Neural crest cell (in vitro differentiated cells): ENCODE data around the gene MXRA8. TPM values are rescaled to one million over a fixed set of nuclear protein-coding genes. Genes with fewer than 3 reads are reported as not detected.
A peak's percentile ranks its signal among the peaks of the same experiment; 100 is the strongest.

Source experiments
- DNase-seq: peaks from one replicate; pipeline ENCODE4 v3.0.0; 2021; ENCODE audit warnings: low read depth, mixed read lengths, low spot score
- H3K27ac Mint-ChIP-seq: one replicate; pipeline ENCODE4 v1.8.0; 2021; ENCODE audit warnings: mild to moderate bottlenecking, mixed read lengths; ENCODE audit not compliant: unreplicated experiment
- H3K27me3 Mint-ChIP-seq: 2 replicates; pipeline ENCODE4 v1.8.0; 2021; ENCODE audit warnings: low read depth, mild to moderate bottlenecking, mixed read lengths
- H3K36me3 Mint-ChIP-seq: 2 replicates; pipeline ENCODE4 v1.8.0; 2021; ENCODE audit warnings: low read depth, mild to moderate bottlenecking, mixed read lengths
- H3K4me1 Mint-ChIP-seq: 2 replicates; pipeline ENCODE4 v1.8.0; 2021; ENCODE audit warnings: mixed read lengths
- H3K4me3 Mint-ChIP-seq: one replicate; pipeline ENCODE4 v1.8.0; 2021; ENCODE audit warnings: mild to moderate bottlenecking, mixed read lengths
- H3K9me3 Mint-ChIP-seq: 2 replicates; pipeline ENCODE4 v1.8.0; 2021; ENCODE audit warnings: mixed read lengths
- microRNA-seq: library from miRNA; unstranded; fragments of <30 nt; microRNA quantifications from one replicate; pipeline ENCODE4, GENCODE V29; 2020
- total RNA-seq: library from RNA; stranded (reverse); gene quantifications from 2 replicates; pipeline ENCODE4 v1.2.1, GENCODE V29; 2021
- TF ChIP-seq, protein P1 (sequence below): fragments of 200-600 bp; sonication (generic); conservative IDR thresholded peaks from 2 replicates; pipeline ENCODE4 v1.5.0; 2021; ENCODE audit warnings: antibody characterized with exemption, mild to moderate bottlenecking

Gene MXRA8
- total RNA-seq, 1 donor from 2014 or later: 5.8 TPM

DNA sequence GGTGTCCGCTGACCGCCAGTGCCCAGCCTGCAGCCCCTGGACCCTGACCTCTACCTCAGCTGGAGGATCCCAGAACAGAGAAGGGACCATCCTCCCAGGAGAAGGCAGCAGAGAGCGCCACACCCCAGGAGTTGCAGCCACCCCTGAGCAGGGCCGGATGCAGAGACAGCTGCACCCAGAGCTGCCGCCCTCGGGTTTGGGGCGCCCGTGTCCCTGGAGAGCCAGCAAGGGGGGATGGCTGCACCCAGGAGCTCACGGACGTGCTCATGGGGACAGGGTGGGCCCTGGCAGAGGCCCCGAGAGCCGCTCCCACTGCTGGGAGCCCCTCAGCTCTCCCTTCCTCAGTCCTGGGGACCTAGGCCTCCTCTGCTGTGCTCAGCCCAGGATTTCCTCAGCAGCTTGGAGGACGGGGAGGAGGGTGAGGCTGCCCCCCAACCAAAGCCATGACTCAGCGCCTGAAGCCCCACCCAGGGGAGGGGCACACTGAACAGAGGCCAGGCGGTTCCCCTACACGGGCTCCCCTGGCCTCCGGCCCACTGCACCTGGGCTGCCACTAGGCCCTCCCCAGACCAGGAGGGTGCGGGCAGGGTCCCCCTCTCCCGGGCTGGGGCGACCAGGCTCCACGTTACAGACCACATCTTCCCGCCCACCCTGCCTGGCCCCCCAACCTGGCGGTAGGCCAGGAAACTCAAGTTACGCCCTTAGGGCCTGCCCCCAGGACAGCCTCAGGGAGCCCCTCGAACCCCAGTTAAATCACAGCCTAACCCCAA lies 52.9 kb downstream of the MXRA8 start:
- Mint-ChIP-seq H3K4me1 (peaks cover 24% of the 10 kb centered on the region), H3K27ac (peak overlapping the region; percentile 86), H3K36me3 (no peaks in the 10 kb centered on the region), H3K9me3 (no peaks in the 10 kb centered on the region), H3K4me3 (peak overlapping the region; percentile 90), H3K27me3 (no peaks in the 10 kb centered on the region)
- TF ChIP-seq, protein P1, sequence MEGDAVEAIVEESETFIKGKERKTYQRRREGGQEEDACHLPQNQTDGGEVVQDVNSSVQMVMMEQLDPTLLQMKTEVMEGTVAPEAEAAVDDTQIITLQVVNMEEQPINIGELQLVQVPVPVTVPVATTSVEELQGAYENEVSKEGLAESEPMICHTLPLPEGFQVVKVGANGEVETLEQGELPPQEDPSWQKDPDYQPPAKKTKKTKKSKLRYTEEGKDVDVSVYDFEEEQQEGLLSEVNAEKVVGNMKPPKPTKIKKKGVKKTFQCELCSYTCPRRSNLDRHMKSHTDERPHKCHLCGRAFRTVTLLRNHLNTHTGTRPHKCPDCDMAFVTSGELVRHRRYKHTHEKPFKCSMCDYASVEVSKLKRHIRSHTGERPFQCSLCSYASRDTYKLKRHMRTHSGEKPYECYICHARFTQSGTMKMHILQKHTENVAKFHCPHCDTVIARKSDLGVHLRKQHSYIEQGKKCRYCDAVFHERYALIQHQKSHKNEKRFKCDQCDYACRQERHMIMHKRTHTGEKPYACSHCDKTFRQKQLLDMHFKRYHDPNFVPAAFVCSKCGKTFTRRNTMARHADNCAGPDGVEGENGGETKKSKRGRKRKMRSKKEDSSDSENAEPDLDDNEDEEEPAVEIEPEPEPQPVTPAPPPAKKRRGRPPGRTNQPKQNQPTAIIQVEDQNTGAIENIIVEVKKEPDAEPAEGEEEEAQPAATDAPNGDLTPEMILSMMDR: no peak
- DNase-seq: no peak

DNA sequence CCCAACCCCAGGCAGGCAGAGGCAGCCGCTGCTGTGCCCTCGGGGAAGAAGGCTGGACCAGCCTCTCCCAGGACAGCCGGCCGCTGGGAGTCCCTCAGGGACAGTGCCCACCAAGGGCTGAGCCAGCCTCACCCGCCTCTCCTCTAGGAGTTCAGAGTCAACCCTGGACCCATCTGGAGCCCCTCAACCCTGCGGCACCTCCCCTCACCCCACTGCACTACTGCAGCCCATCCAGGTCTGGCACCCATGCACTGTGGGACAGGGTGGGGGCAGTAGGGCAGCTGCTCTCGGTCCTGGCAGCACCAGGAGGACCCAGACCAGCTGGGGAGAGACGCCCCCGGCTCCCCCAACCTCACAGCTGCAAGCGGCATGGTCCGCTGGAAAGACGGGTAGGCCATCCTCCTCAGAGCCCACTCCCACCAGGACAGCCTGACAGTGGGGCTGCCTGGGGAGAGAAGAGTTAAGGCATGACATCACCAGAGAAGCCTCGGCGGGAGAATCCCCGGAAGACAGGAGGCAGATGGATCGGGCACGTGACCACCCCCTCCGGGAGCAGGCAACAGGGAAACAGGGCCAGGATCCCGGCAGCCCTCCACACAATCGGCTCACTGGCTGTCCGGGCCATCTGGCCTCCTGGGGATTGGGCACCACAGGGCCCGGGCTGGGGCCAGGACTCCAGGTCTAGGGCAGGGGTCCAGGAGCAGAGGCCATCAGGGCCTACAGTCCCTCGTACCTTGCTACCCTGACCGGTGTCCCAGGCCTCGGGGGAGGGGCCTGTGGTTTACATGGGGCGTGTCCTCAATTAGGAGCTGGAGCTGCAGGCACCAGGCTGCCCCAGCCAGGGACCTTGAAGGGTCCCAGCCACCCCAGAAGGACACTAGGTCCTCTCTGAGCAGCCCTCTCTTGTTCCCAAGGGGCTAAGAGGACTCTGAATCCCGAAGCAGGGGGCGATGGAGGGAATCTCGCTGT lies 53.7 kb downstream of the MXRA8 start:
- H3K9me3 Mint-ChIP-seq: no peaks in the 10 kb centered on the region
- H3K27ac Mint-ChIP-seq: peak overlapping the region; percentile 86
- peak overlapping the region; percentile 87 for H3K4me3 Mint-ChIP-seq
- H3K27me3 Mint-ChIP-seq: no peaks in the 10 kb centered on the region
- H3K4me1 Mint-ChIP-seq: peaks cover 24% of the 10 kb centered on the region
- H3K36me3 Mint-ChIP-seq: no peaks in the 10 kb centered on the region
- TF ChIP-seq, protein P1: no peak
- peak; percentile 64 for DNase-seq

DNA sequence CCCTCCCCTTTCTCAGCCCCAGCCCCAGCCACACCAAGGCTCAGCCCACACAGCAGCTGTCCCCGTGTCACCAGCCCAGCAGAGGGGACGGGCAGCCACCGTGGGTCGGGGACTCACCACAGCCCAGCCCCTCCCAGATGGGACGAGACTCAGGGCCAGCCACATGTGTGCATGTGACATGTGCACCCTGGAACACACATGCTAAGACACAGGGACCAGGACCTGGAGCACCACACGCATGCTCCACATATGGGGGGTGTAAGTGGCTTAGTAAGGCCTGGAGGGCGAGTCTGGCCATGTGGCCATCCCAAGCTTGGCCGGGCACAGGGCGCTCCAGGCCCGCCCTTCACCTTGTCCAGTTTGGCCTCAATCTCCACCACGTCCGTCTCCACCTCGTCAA lies 54.6 kb downstream of the MXRA8 start:
- Mint-ChIP-seq H3K36me3 (no peaks in the 10 kb centered on the region), H3K4me3 (no peak overlapping the region), H3K27ac (no peak overlapping the region), H3K4me1 (peaks cover 24% of the 10 kb centered on the region), H3K9me3 (no peaks in the 10 kb centered on the region), H3K27me3 (no peaks in the 10 kb centered on the region)
- DNase-seq: no peak
- TF ChIP-seq, protein P1: no peak

DNA sequence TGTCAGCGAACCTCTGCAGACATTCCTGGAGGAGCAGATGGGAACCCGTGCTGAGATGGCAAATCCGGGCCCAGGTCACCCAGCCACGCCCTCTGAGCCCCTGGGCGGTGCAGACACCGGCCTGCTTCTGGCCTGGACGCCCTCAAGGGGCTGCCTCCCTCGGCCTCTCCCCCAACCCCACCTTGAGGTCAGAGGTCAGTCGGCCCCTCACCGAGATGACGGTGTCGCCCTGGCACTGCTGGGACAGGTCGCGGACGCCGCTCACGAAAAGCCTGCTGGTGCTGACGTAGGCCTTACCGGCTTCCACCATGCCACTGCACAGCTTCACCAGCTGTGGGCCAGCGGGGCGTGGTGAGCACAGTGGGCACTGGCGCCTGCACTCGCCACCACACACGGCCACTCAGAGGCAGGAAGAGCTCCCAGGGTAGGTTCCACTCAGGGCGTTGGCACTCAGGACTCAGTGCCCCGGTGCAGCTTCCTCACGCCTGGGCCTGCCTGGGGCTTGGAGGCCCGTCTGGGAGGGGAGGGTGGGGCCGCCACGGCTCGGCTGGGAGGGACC lies 55.3 kb downstream of the MXRA8 start:
- no peaks in the 10 kb centered on the region for H3K36me3 Mint-ChIP-seq

More for the DNA sequence above, 55.3 kb downstream of the MXRA8 start:
- TF ChIP-seq, protein P1: no peak
- H3K27ac Mint-ChIP-seq: no peak overlapping the region
- peaks cover 24% of the 10 kb centered on the region for H3K4me1 Mint-ChIP-seq
- H3K4me3 Mint-ChIP-seq: no peak overlapping the region
- no peaks in the 10 kb centered on the region for H3K27me3 Mint-ChIP-seq
- no peaks in the 10 kb centered on the region for H3K9me3 Mint-ChIP-seq
- no peak for DNase-seq

Small RNA genes lying within 50 kb of the gene (microRNA-seq; reads per million reads assigned to microRNA genes)
- gene MIR6727 (1.8 reads per million), gene MIR6808 (3.0 reads per million)

Other genes with a start within 250 kb of the MXRA8 start
- 26.1 and 26.2 TPM in 2 replicates for gene C1orf159, start 242.5 kb downstream of the MXRA8 start, total RNA-seq
- not detected in 2 replicates for gene TTLL10, start 184.7 kb downstream of the MXRA8 start, total RNA-seq
- not detected in 2 replicates for gene TNFRSF18, start 152.0 kb downstream of the MXRA8 start, total RNA-seq
- 0.19 and 0.20 TPM in 2 replicates for gene TNFRSF4, start 144.4 kb downstream of the MXRA8 start, total RNA-seq
- gene SDF4, start 126.6 kb downstream of the MXRA8 start, total RNA-seq: 76.1 and 93.8 TPM in 2 replicates
- 39.8 and 41.1 TPM in 2 replicates for gene B3GALT6, start 126.3 kb downstream of the MXRA8 start, total RNA-seq
- gene C1QTNF12, start 111.8 kb downstream of the MXRA8 start, total RNA-seq: 0.66 and 0.79 TPM in 2 replicates
- gene UBE2J2, start 84.7 kb downstream of the MXRA8 start, total RNA-seq: 77.0 and 80.8 TPM in 2 replicates
- gene SCNN1D, start 78.1 kb downstream of the MXRA8 start, total RNA-seq: 5.9 and 10.8 TPM in 2 replicates
- gene ACAP3, start 50.6 kb downstream of the MXRA8 start, total RNA-seq: 111 and 124 TPM in 2 replicates
- gene PUSL1, start 50.0 kb downstream of the MXRA8 start, total RNA-seq: 26.3 and 27.9 TPM in 2 replicates
- gene INTS11, start 33.9 kb downstream of the MXRA8 start, total RNA-seq: 137 and 160 TPM in 2 replicates
- gene CPTP, start 33.8 kb downstream of the MXRA8 start, total RNA-seq: 18.9 and 19.8 TPM in 2 replicates
- 0.64 and 0.68 TPM in 2 replicates for gene TAS1R3, start 27.3 kb downstream of the MXRA8 start, total RNA-seq
- gene DVL1, start 9.1 kb downstream of the MXRA8 start, total RNA-seq: 63.4 and 66.7 TPM in 2 replicates
- 127 and 128 TPM in 2 replicates for gene AURKAIP1, start 16.7 kb upstream of the MXRA8 start, total RNA-seq
- 249 and 261 TPM in 2 replicates for gene CCNL2, start 40.8 kb upstream of the MXRA8 start, total RNA-seq
- 113 and 117 TPM in 2 replicates for gene MRPL20, start 48.7 kb upstream of the MXRA8 start, total RNA-seq
- gene ANKRD65, start 62.7 kb upstream of the MXRA8 start, total RNA-seq: 0.66 and 0.89 TPM in 2 replicates
- 8.9 and 9.6 TPM in 2 replicates for gene VWA1, start 77.1 kb upstream of the MXRA8 start, total RNA-seq
- 0.23 and 0.41 TPM in 2 replicates for gene ATAD3C, start 91.1 kb upstream of the MXRA8 start, total RNA-seq
- 45.1 and 50.0 TPM in 2 replicates for gene ATAD3B, start 113.2 kb upstream of the MXRA8 start, total RNA-seq
- gene ATAD3A, start 153.6 kb upstream of the MXRA8 start, total RNA-seq: 54.4 and 58.0 TPM in 2 replicates
- gene TMEM240, start 182.1 kb upstream of the MXRA8 start, total RNA-seq: 13.4 and 16.9 TPM in 2 replicates
- 132 and 134 TPM in 2 replicates for gene SSU72, start 216.3 kb upstream of the MXRA8 start, total RNA-seq
- gene FNDC10, start 241.6 kb upstream of the MXRA8 start, total RNA-seq: 14.3 and 14.5 TPM in 2 replicates